IPS-18c (cell line): Measurements from ENCODE around the gene ZNF787.
A peak's percentile ranks its signal among the peaks of the same experiment; 100 is the strongest.

Source experiments
- H3K4me3 ChIP-seq: 2 replicates; pipeline ENCODE4 v1.7.0; 2013; ENCODE audit warnings: low read depth, mild to moderate bottlenecking, low read length, moderate library complexity; ENCODE audit not compliant: insufficient read depth
- H3K9me3 ChIP-seq: one replicate; pipeline ENCODE4 v1.6.1; 2013; ENCODE audit warnings: mild to moderate bottlenecking, low read length, moderate library complexity; ENCODE audit not compliant: control insufficient read depth, insufficient read depth

ZNF787 gene

GRCh38 chr19:56148096-56148495 lies 27.0 kb upstream of the ZNF787 start:
- Histone ChIP-seq H3K9me3 (no peaks in the 10 kb centered on the region), H3K4me3 (no peak overlapping the region)

DNA sequence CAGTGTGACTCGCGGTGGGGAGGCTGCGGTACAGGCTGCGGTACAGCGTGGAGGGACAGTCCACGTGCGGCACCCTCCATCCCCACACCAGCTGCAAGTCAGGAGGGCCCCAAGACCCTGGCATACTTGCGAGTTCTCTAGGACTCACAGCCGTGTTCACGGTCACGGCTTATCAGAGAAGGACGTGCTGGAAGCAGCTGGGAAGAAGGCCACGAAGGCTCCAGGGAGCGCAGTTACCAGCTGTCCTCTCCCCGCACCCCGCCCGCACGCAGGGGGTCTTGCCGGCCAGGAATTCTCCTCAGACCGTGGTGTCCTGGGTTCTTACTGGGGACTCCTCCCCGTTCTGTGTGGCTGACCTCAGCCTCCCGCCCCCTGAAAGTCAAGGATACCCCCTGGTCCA lies 26.2 kb upstream of the ZNF787 start:
- H3K9me3 ChIP-seq: no peaks in the 10 kb centered on the region
- no peak overlapping the region for H3K4me3 ChIP-seq

- Histone ChIP-seq H3K9me3 (no peaks in the 10 kb centered on the region), H3K4me3 (no peak overlapping the region)
Observed at GRCh38 chr19:56146904-56147303, 25.8 kb upstream of the ZNF787 start.

DNA sequence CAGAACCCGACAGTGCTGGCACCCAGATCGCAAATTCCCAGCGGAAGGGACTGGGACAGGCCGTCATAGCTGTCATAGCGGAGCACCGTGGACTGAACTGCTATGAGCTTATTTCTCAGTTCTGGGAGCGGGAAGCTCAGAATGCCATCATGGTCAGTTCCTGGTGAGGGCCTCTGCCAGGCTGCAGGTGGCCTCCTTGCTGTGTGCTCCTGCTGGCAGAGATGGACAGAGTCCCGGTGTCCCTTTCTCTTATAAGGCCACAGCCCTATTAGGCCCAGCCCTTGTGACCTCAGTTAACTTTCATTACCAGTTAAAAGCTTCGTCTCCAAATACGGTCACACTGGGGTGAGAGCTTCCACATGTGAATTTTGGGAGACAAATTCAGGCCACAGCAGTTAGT lies 24.6 kb upstream of the ZNF787 start:
- H3K4me3 ChIP-seq: no peak overlapping the region
- no peaks in the 10 kb centered on the region for H3K9me3 ChIP-seq

DNA sequence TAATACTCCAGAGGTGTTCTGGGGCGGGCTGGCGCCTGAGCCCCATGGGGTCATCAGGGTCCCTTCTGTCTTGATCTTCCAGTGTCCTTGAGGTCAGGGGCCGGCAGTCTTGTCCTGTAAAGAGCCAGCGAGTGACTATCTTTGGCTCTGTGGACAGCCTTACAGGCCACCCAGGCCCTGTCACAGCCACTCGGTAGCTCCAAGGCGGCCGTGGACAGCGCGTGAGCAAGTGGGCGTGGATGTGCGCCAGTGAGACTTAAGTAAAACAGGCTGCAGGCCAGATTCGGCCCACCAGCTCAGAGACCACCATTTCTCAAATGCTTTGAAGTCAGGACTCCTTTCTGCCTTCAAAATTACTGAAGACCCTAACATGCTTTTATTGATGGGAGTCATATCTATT lies 23.7 kb upstream of the ZNF787 start:
- Histone ChIP-seq H3K4me3 (no peak overlapping the region), H3K9me3 (no peaks in the 10 kb centered on the region)

GRCh38 chr19:56144376-56144775 lies 23.3 kb upstream of the ZNF787 start:
- Histone ChIP-seq H3K4me3 (no peak overlapping the region), H3K9me3 (peaks cover 2% of the 10 kb centered on the region)

DNA sequence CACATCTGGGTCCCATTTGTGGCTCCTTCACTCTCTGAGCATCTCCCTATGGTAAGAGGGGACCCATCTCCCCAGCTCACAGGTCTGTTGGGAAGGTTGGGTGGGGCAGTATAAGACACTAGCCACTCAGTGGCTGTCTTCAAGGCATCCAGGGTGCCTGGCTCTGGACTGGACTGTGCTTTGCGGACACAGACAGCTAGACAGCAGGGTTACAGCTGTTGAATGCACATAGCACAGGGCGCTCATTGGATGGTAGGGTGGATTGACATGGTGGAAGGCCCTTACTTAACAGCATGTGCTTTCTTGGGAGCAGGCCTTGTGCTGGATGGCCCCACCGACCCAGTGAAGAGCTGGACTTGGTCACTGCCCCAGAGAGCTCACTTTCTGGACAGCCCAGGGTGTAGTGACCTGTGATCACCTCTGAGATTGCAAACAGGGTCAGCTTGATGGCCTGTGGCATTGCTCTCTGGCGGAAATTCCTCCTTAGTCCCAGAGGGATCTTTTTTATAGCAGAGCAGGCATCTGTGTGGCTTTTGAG lies 21.9 kb upstream of the ZNF787 start:
- no peak overlapping the region for H3K4me3 ChIP-seq
- peaks cover 2% of the 10 kb centered on the region for H3K9me3 ChIP-seq

DNA sequence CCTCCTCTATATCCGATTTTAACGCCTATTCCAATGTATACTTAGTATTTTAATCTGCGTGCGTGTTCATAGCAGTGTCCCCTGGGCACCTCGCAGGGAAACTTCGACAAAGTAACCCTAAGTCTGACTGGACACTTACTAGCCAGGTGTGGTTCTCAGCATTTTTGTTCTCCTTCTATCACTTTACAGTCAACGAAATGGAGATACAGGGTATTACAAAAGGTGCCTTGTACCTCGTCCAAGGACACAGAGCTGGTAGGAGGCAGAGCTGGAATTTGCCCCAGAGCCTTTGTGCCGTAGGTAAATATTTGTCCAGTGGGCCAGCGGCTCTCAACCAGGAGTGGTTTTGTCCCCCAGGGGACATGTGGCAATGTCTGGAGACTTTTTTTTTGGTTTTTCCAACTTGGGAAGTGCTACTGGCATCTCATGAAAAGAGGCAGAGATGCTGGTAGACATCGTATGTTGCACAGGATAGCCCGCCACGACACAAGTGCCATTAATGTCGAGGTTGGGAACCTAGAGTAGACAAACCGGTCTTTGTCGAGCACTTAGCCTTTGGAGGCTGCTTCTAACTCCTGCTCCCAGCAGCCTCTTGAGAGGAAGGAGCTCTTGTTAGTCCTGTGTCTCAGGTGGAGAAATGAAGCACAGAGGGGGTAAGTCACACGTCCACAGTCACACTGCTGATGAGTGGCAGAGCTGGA lies 21.1 kb upstream of the ZNF787 start:
- Histone ChIP-seq H3K9me3 (peaks cover 2% of the 10 kb centered on the region), H3K4me3 (peak overlapping the region; percentile 67; the same call in 1 of the 2 replicates)

- peaks cover 2% of the 10 kb centered on the region for H3K9me3 ChIP-seq
- peak overlapping the region; percentile 67 for H3K4me3 ChIP-seq
Observed at GRCh38 chr19:56141417-56141993, 20.4 kb upstream of the ZNF787 start.

DNA sequence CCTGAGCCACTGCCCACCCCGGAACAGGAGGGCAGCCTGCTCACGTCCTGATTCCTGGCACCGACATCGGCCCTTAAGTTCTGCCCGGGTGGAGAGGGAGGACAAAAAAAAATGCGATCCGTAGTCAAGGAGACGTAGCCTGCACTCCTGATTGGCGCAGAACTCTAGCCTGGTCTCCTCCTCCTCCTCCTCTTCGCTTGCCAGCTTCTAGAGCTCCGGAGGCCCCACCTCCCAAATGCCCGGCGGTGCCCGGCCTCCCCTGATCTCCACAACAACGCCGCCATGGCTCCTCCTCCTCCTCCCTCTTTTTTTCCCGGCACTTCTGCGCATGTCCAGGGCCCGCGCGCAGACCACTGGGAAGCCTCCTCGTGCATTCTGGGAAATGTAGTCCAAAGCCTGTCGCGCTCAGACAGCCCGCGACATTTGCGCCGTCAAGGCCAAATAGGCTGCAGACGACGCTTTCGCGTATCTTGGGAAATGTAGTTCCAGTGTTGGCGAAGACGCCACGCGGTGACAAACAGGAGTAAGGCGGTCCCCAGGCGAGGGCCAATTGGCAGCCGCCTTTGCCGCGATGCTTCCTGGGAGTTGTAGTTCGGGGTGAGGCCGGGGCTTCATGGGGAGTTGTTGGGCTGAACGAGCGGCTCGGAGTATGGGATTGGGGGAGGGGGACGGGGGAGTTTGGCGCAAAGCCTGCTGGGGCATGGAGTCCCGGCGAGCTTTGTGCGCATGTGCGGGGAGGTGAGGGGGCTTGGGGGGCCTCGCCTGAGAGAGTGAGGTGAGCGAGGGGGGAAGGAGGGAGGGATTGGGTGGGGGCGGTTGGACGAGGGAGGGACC lies 19.7 kb upstream of the ZNF787 start, which contains the start of gene ZNF444:
TSS of gene ZNF444 (plus strand) at position 705 of the 834 bp plus-strand sequence. CDS start 5,625 bp downstream, outside the sequence.
- Histone ChIP-seq H3K4me3 (peak within 1 kb of the TSS; percentile 67), H3K9me3 (peaks cover 2% of the 10 kb centered on the region)

- Histone ChIP-seq H3K4me3 (peak overlapping the region; percentile 55), H3K9me3 (peaks cover 2% of the 10 kb centered on the region)
Observed at GRCh38 chr19:56139847-56140582, 18.9 kb upstream of the ZNF787 start.

- peaks cover 2% of the 10 kb centered on the region for H3K9me3 ChIP-seq
- H3K4me3 ChIP-seq: no peak overlapping the region
Observed at GRCh38 chr19:56138069-56138468, 17.0 kb upstream of the ZNF787 start.

DNA sequence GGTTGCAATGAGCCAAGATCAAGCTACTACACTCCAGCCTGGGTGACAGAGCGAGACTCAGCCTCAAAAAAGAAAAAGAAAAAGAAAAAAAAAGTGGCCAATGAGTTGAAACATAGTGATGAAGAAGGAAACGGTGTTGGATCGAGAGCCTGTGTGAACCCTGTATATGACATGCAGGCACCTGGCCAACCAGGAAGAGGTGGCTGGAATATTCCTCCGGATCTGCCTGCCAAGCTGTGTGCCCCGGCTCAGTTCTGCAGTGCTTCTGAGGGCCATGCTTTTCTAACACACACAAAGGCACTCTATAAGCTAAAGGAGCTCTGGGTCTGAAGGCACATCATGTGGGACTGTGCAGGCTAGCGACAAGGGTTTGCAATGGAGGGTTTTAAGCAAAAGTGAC lies 16.3 kb upstream of the ZNF787 start:
- no peak overlapping the region for H3K4me3 ChIP-seq
- peaks cover 2% of the 10 kb centered on the region for H3K9me3 ChIP-seq

DNA sequence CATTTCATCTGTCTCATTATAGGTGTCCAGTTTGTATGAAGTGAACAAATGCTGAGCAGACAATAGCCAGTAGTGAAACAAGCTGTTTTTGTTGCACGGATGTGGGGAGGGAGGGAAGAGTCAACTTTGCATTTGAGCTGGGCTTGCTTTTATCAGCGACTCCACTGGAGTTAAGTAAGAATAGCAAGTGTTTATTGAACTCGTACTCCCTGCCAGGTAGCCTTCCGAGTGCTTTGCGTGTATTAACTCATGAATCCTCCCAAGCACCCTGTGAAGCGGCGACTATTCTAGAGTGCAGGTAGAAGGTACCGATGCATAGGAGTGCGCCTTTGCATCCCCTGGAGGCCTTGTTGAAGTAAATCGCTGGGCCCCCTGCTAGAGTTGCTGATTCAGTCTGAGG lies 15.3 kb upstream of the ZNF787 start:
- Histone ChIP-seq H3K4me3 (no peak overlapping the region), H3K9me3 (peaks cover 2% of the 10 kb centered on the region)

- peaks cover 1% of the 10 kb centered on the region for H3K9me3 ChIP-seq
- H3K4me3 ChIP-seq: no peak overlapping the region
Observed at GRCh38 chr19:56134654-56134921, 13.5 kb upstream of the ZNF787 start.

DNA sequence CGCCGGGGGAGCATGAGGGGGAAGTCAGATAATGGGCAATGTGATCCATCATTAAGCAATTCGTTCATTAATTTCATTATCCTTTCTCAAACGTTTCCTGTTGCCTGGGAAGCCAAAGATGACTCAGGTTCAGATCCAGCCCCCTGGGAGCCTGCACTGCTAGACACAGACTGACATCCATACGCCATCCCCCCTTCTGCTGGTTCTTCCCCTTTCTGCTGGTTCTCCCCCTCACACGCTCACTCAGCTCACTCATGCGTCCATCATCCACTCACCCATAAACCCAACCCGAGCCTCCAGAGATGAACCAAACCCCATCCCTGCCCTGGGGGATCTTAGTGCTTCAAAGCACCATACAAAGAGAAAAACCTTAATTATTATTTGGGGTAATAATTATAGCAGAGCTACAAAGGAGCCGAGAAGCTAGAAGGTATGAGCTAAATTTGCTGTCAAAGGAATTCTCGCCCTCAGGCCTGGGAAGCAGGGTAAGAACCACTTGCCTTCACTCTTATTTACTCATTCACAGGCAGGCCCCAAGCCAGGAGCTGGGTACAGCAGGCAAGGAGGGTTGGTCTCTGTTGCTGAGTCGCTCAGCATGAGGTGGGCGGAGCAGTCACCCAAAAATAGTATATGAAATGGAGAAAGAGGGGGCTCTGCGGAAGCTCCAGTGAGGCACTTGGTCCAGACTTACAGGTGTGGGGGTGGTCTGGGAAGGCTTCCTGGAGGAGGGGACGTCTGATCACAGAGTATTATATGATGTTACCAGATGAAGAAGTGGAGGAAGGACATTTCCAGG lies 13.0 kb upstream of the ZNF787 start:
- H3K9me3 ChIP-seq: no peaks in the 10 kb centered on the region
- no peak overlapping the region for H3K4me3 ChIP-seq
